KMS-11 (cell line): ENCODE data around the gene RNH1.

Experiments used
- H2AFZ ChIP-seq: fragments of 200-600 bp; sonication (generic); 2 replicates; pipeline ENCODE4 v1.6.1; 2016; ENCODE audit warnings: antibody characterized with exemption, mixed run types, low read depth
- H3K27ac ChIP-seq: fragments of 200-600 bp; sonication (generic); 2 replicates; pipeline ENCODE4 v1.6.1; 2016; ENCODE audit warnings: mild to moderate bottlenecking, mixed run types
- H3K27me3 ChIP-seq: fragments of 200-600 bp; sonication (generic); 2 replicates; pipeline ENCODE4 v1.6.1; 2017; ENCODE audit warnings: mild to moderate bottlenecking, low read depth, mixed run types, moderate library complexity; ENCODE audit not compliant: insufficient read depth
- H3K36me3 ChIP-seq: fragments of 200-600 bp; sonication (generic); 2 replicates; pipeline ENCODE4 v1.6.1; 2017; ENCODE audit warnings: mild to moderate bottlenecking, mixed run types; ENCODE audit not compliant: insufficient read depth
- H3K4me1 ChIP-seq: fragments of 200-600 bp; sonication (generic); 2 replicates; pipeline ENCODE4 v1.6.1; 2016; ENCODE audit warnings: mild to moderate bottlenecking, low read depth, mixed run types; ENCODE audit not compliant: poor library complexity, severe bottlenecking
- H3K4me2 ChIP-seq: fragments of 200-600 bp; sonication (generic); 2 replicates; pipeline ENCODE4 v1.7.0; 2016; ENCODE audit warnings: mild to moderate bottlenecking, mixed run types
- H3K4me3 ChIP-seq: fragments of 200-600 bp; sonication (generic); IDR thresholded peaks from 2 replicates; pipeline ENCODE4 v1.6.1; 2017; ENCODE audit warnings: low read depth, low read length, mixed read lengths; ENCODE audit not compliant: insufficient read depth
- H3K79me2 ChIP-seq: fragments of 200-600 bp; sonication (generic); 2 replicates; pipeline ENCODE4 v1.6.1; 2016; ENCODE audit warnings: low read depth, mixed run types; ENCODE audit not compliant: insufficient read depth
- H3K9ac ChIP-seq: fragments of 200-600 bp; sonication (generic); 2 replicates; pipeline ENCODE4 v1.6.1; 2016; ENCODE audit warnings: mild to moderate bottlenecking, mixed run types
- H4K20me1 ChIP-seq: fragments of 200-600 bp; sonication (generic); 2 replicates; pipeline ENCODE4 v1.6.1; 2016; ENCODE audit warnings: mild to moderate bottlenecking, mixed run types; ENCODE audit not compliant: insufficient read depth
- TF ChIP-seq, protein P1 (sequence below): fragments of 200-600 bp; sonication (generic); conservative IDR thresholded peaks from 2 replicates; pipeline ENCODE4 v1.6.1; 2017; ENCODE audit warnings: low read depth, mild to moderate bottlenecking, antibody characterized with exemption, low read length, moderate library complexity, mixed read lengths

Gene RNH1

DNA sequence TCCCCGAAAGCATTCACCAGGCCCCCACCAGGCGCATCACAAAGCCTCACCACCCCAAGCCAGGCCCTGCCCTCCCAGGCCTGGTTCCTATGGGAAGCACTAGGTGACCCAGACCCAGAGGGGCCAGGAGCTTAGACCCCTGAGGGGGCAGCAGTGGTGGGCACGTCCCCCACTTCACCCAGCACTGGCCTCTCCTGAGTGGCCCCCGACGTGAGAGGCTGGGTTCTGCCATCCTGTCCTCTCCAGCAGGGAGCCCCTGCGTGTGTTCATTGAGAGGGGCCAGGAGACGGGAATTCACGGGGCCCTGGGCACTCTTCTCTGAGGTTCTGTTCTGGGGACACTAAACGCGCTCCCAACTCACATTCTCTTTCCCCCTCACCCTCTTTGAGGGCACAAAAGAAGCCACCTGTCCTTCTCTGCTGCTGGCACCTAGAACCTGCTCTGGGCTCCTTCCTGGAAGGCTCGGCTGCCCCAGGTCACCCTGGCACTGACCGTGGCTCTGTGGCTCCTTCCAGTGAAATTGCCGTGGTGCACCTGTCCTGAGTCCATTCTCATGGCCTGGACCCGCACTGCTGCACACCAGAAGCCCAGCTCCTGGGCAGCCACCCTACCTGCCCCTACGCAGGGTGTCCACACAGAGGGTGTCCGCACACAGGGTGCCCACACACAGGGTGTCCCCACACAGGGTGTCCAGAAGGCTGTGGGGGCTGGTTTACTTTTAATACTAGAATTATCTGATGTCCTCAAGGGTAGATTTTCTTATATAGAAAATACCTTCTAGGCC, 44.7 kb downstream of the RNH1 start:
- no peaks in the 10 kb centered on the region for H3K4me1 ChIP-seq
- H4K20me1 ChIP-seq: no peaks in the 10 kb centered on the region
- H3K79me2 ChIP-seq: no peaks in the 10 kb centered on the region
- H3K27ac ChIP-seq: no peak overlapping the region
- no peak overlapping the region for H3K9ac ChIP-seq
- no peak overlapping the region for H2AFZ ChIP-seq
- H3K36me3 ChIP-seq: no peaks in the 10 kb centered on the region
- no peak overlapping the region for H3K4me3 ChIP-seq
- no peak overlapping the region for H3K4me2 ChIP-seq
- TF ChIP-seq, protein P1, sequence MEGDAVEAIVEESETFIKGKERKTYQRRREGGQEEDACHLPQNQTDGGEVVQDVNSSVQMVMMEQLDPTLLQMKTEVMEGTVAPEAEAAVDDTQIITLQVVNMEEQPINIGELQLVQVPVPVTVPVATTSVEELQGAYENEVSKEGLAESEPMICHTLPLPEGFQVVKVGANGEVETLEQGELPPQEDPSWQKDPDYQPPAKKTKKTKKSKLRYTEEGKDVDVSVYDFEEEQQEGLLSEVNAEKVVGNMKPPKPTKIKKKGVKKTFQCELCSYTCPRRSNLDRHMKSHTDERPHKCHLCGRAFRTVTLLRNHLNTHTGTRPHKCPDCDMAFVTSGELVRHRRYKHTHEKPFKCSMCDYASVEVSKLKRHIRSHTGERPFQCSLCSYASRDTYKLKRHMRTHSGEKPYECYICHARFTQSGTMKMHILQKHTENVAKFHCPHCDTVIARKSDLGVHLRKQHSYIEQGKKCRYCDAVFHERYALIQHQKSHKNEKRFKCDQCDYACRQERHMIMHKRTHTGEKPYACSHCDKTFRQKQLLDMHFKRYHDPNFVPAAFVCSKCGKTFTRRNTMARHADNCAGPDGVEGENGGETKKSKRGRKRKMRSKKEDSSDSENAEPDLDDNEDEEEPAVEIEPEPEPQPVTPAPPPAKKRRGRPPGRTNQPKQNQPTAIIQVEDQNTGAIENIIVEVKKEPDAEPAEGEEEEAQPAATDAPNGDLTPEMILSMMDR: no peak
- no peaks in the 10 kb centered on the region for H3K27me3 ChIP-seq

GRCh38 chr11:461626-462025, 45.4 kb downstream of the RNH1 start:
- no peak overlapping the region for H3K4me3 ChIP-seq
- H3K4me2 ChIP-seq: no peak overlapping the region
- H3K79me2 ChIP-seq: no peaks in the 10 kb centered on the region
- no peaks in the 10 kb centered on the region for H3K36me3 ChIP-seq
- H3K27me3 ChIP-seq: no peaks in the 10 kb centered on the region
- no peak overlapping the region for H2AFZ ChIP-seq
- no peak overlapping the region for H3K27ac ChIP-seq
- TF ChIP-seq, protein P1: no peak
- no peaks in the 10 kb centered on the region for H3K4me1 ChIP-seq
- H4K20me1 ChIP-seq: no peaks in the 10 kb centered on the region
- no peak overlapping the region for H3K9ac ChIP-seq

DNA sequence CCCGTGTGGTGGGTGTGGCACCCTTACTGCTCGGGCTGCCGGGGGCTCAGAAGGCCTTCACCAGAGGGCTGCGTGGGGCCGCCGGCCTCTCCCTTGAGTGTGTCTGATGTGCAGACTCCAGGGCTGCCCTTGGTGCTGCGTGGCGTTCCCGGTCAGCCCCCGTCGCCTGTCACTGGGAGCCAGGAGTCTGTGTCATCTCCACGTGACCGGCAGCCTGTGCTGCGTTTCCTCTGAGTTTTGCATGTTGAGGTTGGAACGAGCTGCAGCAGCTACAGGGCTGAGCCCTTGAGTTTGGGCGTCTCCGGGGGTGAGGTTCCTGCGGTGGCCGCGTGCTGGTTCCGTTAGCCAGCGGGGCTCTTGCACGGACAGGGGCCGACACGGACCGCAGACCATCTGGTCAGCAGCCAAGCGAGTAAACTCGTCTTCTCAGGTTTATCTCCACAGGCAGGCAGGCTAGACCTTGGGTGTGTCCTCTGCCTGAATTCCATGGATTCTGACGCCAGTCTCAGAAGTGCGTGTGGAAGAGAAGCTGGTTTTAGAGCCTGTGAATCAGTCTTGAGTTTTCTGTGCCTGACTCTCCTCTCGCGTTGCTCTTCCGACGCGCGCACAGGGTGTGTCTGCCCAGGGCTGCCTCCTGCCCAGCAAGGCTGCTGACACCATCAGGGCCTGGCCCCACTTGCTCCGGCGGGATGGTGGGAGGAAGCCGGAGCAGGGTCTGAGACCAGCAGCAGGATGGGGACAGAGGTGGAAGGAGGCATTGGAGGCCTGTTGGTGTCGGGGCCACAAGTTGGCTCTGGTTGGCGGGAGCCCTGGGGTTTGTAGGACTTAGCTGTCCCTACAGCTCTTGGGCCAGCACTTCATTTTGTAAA, 46.5 kb downstream of the RNH1 start:
- H3K4me3 ChIP-seq: no peak overlapping the region
- no peaks in the 10 kb centered on the region for H3K36me3 ChIP-seq
- TF ChIP-seq, protein P1: no peak
- no peak overlapping the region for H2AFZ ChIP-seq
- H3K9ac ChIP-seq: no peak overlapping the region
- H3K27me3 ChIP-seq: no peaks in the 10 kb centered on the region
- no peaks in the 10 kb centered on the region for H3K4me1 ChIP-seq
- H4K20me1 ChIP-seq: no peaks in the 10 kb centered on the region
- H3K79me2 ChIP-seq: no peaks in the 10 kb centered on the region
- H3K4me2 ChIP-seq: no peak overlapping the region
- H3K27ac ChIP-seq: no peak overlapping the region

- H3K27me3 ChIP-seq: no peaks in the 10 kb centered on the region
- H3K9ac ChIP-seq: no peak overlapping the region
- H3K4me2 ChIP-seq: no peak overlapping the region
- no peak overlapping the region for H2AFZ ChIP-seq
- H3K27ac ChIP-seq: no peak overlapping the region
- H3K4me3 ChIP-seq: no peak overlapping the region
- H4K20me1 ChIP-seq: no peaks in the 10 kb centered on the region
- no peaks in the 10 kb centered on the region for H3K79me2 ChIP-seq
- no peaks in the 10 kb centered on the region for H3K4me1 ChIP-seq
- TF ChIP-seq, protein P1: no peak
- no peaks in the 10 kb centered on the region for H3K36me3 ChIP-seq
Observed at GRCh38 chr11:459511-460220, 47.4 kb downstream of the RNH1 start.
